Nephron (organoid): ENCODE results near the gene LARP1.

Experiments
- H3K27ac Mint-ChIP-seq, 3 experiments: 2 replicates each; pipeline ENCODE4 v1.8.0; 2020; ENCODE audit warnings: mixed read lengths in 3 of 3, mild to moderate bottlenecking in 2 of 3, moderate library complexity in 1 of 3
- H3K27me3 Mint-ChIP-seq: 2 replicates; pipeline ENCODE4 v1.8.0; 2021; ENCODE audit warnings: low read depth, mild to moderate bottlenecking, moderate library complexity, mixed read lengths
- H3K36me3 Mint-ChIP-seq: 2 replicates; pipeline ENCODE4 v1.8.0; 2020; ENCODE audit warnings: low read depth, mixed read lengths
- H3K4me1 Mint-ChIP-seq: 2 replicates; pipeline ENCODE4 v1.8.0; 2020; ENCODE audit warnings: mixed read lengths
- H3K4me3 Mint-ChIP-seq, 3 experiments: 2 replicates each; pipeline ENCODE4 v1.8.0; 2020; ENCODE audit warnings: mild to moderate bottlenecking in 3 of 3, mixed read lengths in 3 of 3, moderate library complexity in 2 of 3
- H3K9me3 Mint-ChIP-seq: 2 replicates; pipeline ENCODE4 v1.8.0; 2020; ENCODE audit warnings: mixed read lengths
- TF ChIP-seq, protein P1 (sequence below), 3 experiments: fragments of 200-600 bp; sonication (generic); IDR thresholded peaks; one replicate each; pipeline ENCODE4 v1.5.0; 2021; ENCODE audit warnings: antibody characterized with exemption in 3 of 3; ENCODE audit not compliant: unreplicated experiment in 3 of 3

The LARP1 gene

GRCh38 chr5:154811239-154811638 lies 56.1 kb downstream of the LARP1 start:
- peaks cover 84% of the 10 kb centered on the region for H3K36me3 Mint-ChIP-seq
- H3K27me3 Mint-ChIP-seq: no peaks in the 10 kb centered on the region
- H3K27ac Mint-ChIP-seq: no peak overlapping the region
- H3K9me3 Mint-ChIP-seq: no peaks in the 10 kb centered on the region
- H3K4me3 Mint-ChIP-seq: no peak overlapping the region
- TF ChIP-seq, protein P1, sequence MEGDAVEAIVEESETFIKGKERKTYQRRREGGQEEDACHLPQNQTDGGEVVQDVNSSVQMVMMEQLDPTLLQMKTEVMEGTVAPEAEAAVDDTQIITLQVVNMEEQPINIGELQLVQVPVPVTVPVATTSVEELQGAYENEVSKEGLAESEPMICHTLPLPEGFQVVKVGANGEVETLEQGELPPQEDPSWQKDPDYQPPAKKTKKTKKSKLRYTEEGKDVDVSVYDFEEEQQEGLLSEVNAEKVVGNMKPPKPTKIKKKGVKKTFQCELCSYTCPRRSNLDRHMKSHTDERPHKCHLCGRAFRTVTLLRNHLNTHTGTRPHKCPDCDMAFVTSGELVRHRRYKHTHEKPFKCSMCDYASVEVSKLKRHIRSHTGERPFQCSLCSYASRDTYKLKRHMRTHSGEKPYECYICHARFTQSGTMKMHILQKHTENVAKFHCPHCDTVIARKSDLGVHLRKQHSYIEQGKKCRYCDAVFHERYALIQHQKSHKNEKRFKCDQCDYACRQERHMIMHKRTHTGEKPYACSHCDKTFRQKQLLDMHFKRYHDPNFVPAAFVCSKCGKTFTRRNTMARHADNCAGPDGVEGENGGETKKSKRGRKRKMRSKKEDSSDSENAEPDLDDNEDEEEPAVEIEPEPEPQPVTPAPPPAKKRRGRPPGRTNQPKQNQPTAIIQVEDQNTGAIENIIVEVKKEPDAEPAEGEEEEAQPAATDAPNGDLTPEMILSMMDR (IDR thresholded peaks at IDR 0.05; ENCODE audit: unreplicated experiment in 3 of 3): no peak
- H3K4me1 Mint-ChIP-seq: no peaks in the 10 kb centered on the region

GRCh38 chr5:154811653-154812465 lies 56.7 kb downstream of the LARP1 start:
- peaks cover 84% of the 10 kb centered on the region for H3K36me3 Mint-ChIP-seq
- TF ChIP-seq, protein P1 (IDR thresholded peaks at IDR 0.05; ENCODE audit: unreplicated experiment in 3 of 3): peak; percentile 79 to 83 (median 83)
- H3K27me3 Mint-ChIP-seq: no peaks in the 10 kb centered on the region
- no peaks in the 10 kb centered on the region for H3K4me1 Mint-ChIP-seq
- no peak overlapping the region for H3K4me3 Mint-ChIP-seq
- H3K9me3 Mint-ChIP-seq: no peaks in the 10 kb centered on the region
- H3K27ac Mint-ChIP-seq: peak overlapping the region in 1 of 3 experiments; percentile 7

DNA sequence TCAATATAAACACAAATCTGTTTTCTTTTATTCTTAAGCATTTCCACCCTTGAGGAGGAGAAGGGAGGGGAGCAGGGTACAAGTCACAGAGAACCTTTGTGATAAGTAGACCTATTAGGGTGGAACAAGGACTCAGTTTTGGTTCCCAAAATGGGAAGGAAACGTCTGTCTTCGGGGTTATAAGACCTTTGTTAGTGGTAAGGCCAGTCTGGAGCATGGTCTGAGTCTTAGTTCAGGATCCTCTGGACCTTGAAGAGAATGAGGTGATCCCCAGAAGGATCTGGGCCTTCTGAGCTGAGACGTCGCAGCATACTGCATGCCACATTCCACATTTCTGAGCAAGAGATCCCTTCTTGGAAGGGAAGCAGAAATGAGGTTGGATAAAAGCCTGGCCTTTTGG lies 58.0 kb downstream of the LARP1 start:
- TF ChIP-seq, protein P1 (IDR thresholded peaks at IDR 0.05; ENCODE audit: unreplicated experiment in 3 of 3): no peak
- Mint-ChIP-seq H3K27ac (no peak overlapping the region), H3K4me3 (no peak overlapping the region), H3K36me3 (peaks cover 87% of the 10 kb centered on the region), H3K9me3 (no peaks in the 10 kb centered on the region), H3K27me3 (no peaks in the 10 kb centered on the region), H3K4me1 (no peaks in the 10 kb centered on the region)

- TF ChIP-seq, protein P1 (IDR thresholded peaks at IDR 0.05; ENCODE audit: unreplicated experiment in 3 of 3): no peak
- Mint-ChIP-seq H3K4me3 (no peak overlapping the region), H3K36me3 (peaks cover 86% of the 10 kb centered on the region), H3K9me3 (no peaks in the 10 kb centered on the region), H3K27ac (no peak overlapping the region), H3K27me3 (no peaks in the 10 kb centered on the region), H3K4me1 (peaks cover 2% of the 10 kb centered on the region)
These were observed 58.6 kb downstream of the LARP1 start for GRCh38 chr5:154813736-154814135.

DNA sequence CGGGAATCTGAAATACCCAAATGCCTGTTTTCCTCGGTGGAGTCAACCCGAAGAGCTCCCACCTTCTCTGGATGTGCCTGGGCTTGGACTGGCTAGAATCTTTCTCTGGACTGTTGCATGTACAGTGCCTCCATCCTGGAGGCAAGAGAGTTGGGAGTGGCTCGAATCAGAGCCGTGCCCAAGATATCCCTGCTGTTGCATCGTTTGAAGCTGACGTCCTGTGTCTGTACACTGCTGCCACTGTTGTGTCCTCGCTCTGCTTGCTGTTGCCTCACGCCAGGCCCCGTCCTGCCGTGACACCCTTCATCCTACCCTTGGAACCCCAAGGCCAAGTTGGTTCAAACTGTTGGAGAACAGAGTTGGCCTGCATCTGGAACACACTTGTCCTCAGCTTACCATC lies 59.8 kb downstream of the LARP1 start:
- Mint-ChIP-seq H3K36me3 (peaks cover 88% of the 10 kb centered on the region), H3K4me3 (no peak overlapping the region), H3K27me3 (no peaks in the 10 kb centered on the region), H3K9me3 (no peaks in the 10 kb centered on the region), H3K27ac (peak overlapping the region in 1 of 3 experiments; percentile 69), H3K4me1 (peaks cover 10% of the 10 kb centered on the region)
- TF ChIP-seq, protein P1 (IDR thresholded peaks at IDR 0.05; ENCODE audit: unreplicated experiment in 3 of 3): no peak
